Vagina (tissue), 2 donors: Measurements from ENCODE around the gene ACSL6.

Source experiments
- POLR2A ChIP-seq, 2 donors: fragments of 450-650 bp; IDR thresholded peaks; one replicate each; pipeline ENCODE4 v1.6.1; 2017; ENCODE audit warnings: antibody characterized with exemption in 2 of 2, mild to moderate bottlenecking in 2 of 2, moderate library complexity in 2 of 2
- TF ChIP-seq, protein P1 (sequence below), 3 experiments: fragments of 450-650 bp in 2 of 3; fragments of 200-600 bp in 1 of 3; sonication (generic) in 1 of 3; IDR thresholded peaks; one replicate each; pipeline ENCODE4 v1.5.1; 2017 to 2019; ENCODE audit warnings: antibody characterized with exemption in 3 of 3, mild to moderate bottlenecking in 2 of 3, moderate library complexity in 2 of 3

DNA sequence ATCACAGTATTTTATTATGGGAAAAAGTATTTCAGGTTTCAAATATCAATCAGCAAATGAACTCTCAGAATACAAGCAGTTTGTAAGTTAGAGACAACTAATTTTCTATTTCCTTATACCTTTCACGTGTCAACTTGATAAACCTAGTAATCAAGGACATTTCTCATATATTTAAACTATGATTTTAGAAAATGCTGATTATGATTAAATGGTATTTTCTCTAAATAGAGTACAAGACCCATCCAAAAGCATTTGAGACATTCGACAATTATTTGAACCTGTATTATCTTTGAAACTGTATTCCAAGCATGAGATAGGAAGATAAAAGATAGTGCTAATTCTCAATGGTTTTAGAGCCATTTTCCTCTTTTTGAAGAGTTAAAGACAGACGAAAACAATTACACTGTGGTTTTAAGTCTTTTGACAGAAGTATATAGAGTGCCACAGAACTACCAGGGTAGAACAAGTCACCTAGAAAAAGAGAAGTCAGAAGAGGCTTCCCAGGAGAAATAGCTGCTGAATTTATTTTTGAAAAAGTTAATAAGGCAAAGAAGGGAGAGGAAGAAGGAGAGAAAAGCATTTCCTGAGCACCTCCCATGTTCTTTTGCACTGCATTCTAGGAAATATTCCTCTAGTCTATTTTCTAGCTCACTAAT is 71.6 kb downstream of the ACSL6 start:
- TF ChIP-seq, protein P1, sequence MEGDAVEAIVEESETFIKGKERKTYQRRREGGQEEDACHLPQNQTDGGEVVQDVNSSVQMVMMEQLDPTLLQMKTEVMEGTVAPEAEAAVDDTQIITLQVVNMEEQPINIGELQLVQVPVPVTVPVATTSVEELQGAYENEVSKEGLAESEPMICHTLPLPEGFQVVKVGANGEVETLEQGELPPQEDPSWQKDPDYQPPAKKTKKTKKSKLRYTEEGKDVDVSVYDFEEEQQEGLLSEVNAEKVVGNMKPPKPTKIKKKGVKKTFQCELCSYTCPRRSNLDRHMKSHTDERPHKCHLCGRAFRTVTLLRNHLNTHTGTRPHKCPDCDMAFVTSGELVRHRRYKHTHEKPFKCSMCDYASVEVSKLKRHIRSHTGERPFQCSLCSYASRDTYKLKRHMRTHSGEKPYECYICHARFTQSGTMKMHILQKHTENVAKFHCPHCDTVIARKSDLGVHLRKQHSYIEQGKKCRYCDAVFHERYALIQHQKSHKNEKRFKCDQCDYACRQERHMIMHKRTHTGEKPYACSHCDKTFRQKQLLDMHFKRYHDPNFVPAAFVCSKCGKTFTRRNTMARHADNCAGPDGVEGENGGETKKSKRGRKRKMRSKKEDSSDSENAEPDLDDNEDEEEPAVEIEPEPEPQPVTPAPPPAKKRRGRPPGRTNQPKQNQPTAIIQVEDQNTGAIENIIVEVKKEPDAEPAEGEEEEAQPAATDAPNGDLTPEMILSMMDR (IDR thresholded peaks at IDR 0.05): no peak
- no peak for TF ChIP-seq POLR2A (IDR thresholded peaks at IDR 0.05)
